ENCODE results near the gene FOXC2.

FOXC2 gene

DNA sequence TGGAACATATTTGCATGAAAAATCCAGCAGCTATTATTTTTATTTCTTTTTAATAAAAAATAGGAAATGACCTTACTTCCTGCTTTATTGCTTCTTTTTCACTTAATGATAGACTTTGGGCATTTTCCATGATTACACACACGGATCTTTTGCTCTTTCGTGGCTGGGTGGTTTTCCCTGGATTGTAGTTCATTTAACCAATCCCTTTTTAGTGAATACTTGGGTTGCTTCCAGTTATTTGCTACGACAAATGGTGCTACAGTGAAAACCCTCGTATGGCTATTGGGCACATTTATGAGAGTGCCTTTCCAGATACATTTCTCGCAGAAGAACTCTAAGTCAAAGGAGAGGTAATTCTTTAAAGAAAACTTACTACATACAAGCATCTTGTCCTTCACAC is 50.3 kb downstream of the FOXC2 start:
- in situ Hi-C loops (cut with HindIII; ENCODE audit: low sequenced_read_pairs) = no loop called here
- no peak for DNase-seq (ENCODE audit: low read depth, low spot score)
- TF ChIP-seq CTCF (IDR thresholded peaks at IDR 0.05; ENCODE audit: low read depth, low read length) = no peak
- no peak overlapping the region for H3K4me3 ChIP-seq (ENCODE audit: low read depth, low read length)

GRCh38 chr16:86618431-86619238 is 52.0 kb downstream of the FOXC2 start:
- no peak for TF ChIP-seq CTCF (IDR thresholded peaks at IDR 0.05; ENCODE audit: low read depth, low read length)
- in situ Hi-C loops (cut with HindIII; ENCODE audit: low sequenced_read_pairs) = no loop called here
- no peak overlapping the region for H3K4me3 ChIP-seq (ENCODE audit: low read depth, low read length)
- DNase-seq (ENCODE audit: low read depth, low spot score) = no peak
